ENCODE results near the gene NFIB.

DNA sequence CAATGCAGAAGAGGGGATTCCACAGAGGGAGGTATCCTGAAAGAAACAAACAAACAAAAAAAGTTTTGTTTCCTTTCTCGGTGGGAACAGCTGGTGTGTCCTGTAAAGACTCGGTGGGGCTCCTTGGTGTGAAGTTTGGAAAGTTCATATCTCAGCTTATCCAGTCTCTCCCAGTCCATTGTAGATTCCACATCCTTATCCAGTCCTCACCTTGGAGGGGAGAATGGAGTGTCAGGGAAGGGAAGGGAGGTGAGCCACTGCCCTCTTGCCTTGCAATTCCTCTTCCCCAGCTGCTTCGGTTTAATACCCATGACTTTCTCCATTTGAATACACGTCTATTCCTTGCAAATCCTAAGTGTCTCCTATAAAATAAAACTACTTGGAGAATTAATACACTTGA lies 234.5 kb downstream of the NFIB start:
- TF ChIP-seq SUZ12 (IDR thresholded peaks at IDR 0.05; ENCODE audit: extremely low read depth, insufficient read depth, insufficient read length) (no peak), ZNF274 (IDR thresholded peaks at IDR 0.05; ENCODE audit: low read depth, low read length) (no peak), YY1 (IDR thresholded peaks at IDR 0.05; ENCODE audit: insufficient read depth, insufficient read length) (no peak)

All from NT2/D1 (cell line).